Measurements from ENCODE around the gene GALNTL6. TPM values are rescaled to one million over a fixed set of nuclear protein-coding genes. Genes with fewer than 3 reads are reported as not detected.

The GALNTL6 gene
- total and polyA plus RNA-seq, 2 of the 4 experiments (the other 2 are of a cell fraction) = under 0.01 TPM; not detected in 1

DNA sequence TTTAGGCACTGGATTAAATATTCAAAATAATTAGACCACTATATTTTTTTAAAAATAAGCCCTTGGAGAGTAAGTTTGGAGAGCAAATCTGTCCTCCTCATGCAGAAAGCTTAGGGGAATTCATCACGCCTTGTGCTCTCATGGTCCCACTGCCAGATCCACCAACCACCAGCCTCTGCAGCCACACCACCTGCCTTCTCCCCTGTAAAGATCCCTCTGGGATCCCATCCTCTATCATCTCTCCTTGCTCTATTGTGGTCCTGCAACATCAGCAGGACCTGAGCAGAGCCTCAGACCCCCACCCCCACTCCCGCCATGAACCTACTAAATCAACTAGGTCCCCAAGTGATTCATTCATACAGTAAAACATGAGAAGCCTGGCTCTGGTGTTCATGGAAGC, 872.8 kb downstream of the GALNTL6 start:
- WGBS, 2 experiments (ENCODE audit: extremely low coverage in 2 of 2, insufficient read length in 1 of 2) = no CpG with 5 or more reads among the region's 2 CpGs

More for the DNA sequence above, 872.8 kb downstream of the GALNTL6 start:
- Histone ChIP-seq H4K20me1 (ENCODE audit: insufficient read depth, low read length) (no peaks in the 10 kb centered on the region), H3K14ac (replicated peaks; ENCODE audit: low read depth, low read length) (no peak overlapping the region), H3K4me3 (ENCODE audit: insufficient read depth, low read depth, low read length) (no peak overlapping the region), H2AFZ (replicated peaks; ENCODE audit: low read length, poor library complexity) (no peak overlapping the region), H3K4me1 (ENCODE audit: control insufficient read depth, insufficient read depth, low read length) (no peaks in the 10 kb centered on the region), H2BK20ac (ENCODE audit: low read depth, low read length) (no peak overlapping the region), H2BK15ac (ENCODE audit: low read depth, low read length) (no peak overlapping the region), H3K36me3 (ENCODE audit: control insufficient read depth, insufficient read depth, low read length) (no peaks in the 10 kb centered on the region), H3K56ac (ENCODE audit: extremely low read depth, insufficient read depth, low read length) (no peak overlapping the region), H4K91ac (ENCODE audit: insufficient read depth, low read depth, low read length) (no peak overlapping the region), H3K4ac (ENCODE audit: low read depth, low read length) (no peak overlapping the region), H3K9me1 (ENCODE audit: insufficient read depth, low read length) (no peaks in the 10 kb centered on the region), H2AK9ac (replicated peaks; ENCODE audit: low read depth, low read length, poor library complexity) (no peak overlapping the region), H4K5ac (ENCODE audit: low read depth, low read length) (no peak overlapping the region), H2BK5ac (ENCODE audit: low read depth, low read length, poor library complexity, severe bottlenecking) (no peak overlapping the region), H3K9ac (ENCODE audit: low read depth, low read length) (no peak overlapping the region), H3K9me3 (ENCODE audit: control insufficient read depth, insufficient read depth, low read length) (no peaks in the 10 kb centered on the region), H3K27ac (ENCODE audit: insufficient read depth, low read length) (no peak overlapping the region), H4K8ac (ENCODE audit: low read depth in 2 of 2, low read length in 2 of 2) (no peak overlapping the region), H3K23ac (ENCODE audit: low read depth, low read length) (no peak overlapping the region), H3K27me3 (ENCODE audit: control insufficient read depth, insufficient read depth, low read length) (no peaks in the 10 kb centered on the region), H3K79me1 (ENCODE audit: low read depth in 1 of 2, low read length in 2 of 2) (no peaks in the 10 kb centered on the region), H2AK5ac (ENCODE audit: low read depth, low read length) (no peak overlapping the region), H3K4me2 (ENCODE audit: low read depth, low read length) (no peak overlapping the region), H3K18ac (ENCODE audit: low read depth, low read length) (no peak overlapping the region), H2BK120ac (ENCODE audit: low read depth, low read length) (no peak overlapping the region)
- no peak for TF ChIP-seq ELK1 (IDR thresholded peaks at IDR 0.05; ENCODE audit: borderline replicate concordance, low read depth, low read length)
- TF ChIP-seq NFE2L2 (IDR thresholded peaks at IDR 0.05; ENCODE audit: low read depth, low read length) = no peak
- no peak for TF ChIP-seq BHLHE40 (IDR thresholded peaks at IDR 0.05; ENCODE audit: low read depth, low read length)
- TF ChIP-seq RAD21 (IDR thresholded peaks at IDR 0.05; ENCODE audit: low read length) = no peak
- TF ChIP-seq RFX5 (IDR thresholded peaks at IDR 0.05; ENCODE audit: low read depth, low read length) = no peak
- TF ChIP-seq, protein P1, sequence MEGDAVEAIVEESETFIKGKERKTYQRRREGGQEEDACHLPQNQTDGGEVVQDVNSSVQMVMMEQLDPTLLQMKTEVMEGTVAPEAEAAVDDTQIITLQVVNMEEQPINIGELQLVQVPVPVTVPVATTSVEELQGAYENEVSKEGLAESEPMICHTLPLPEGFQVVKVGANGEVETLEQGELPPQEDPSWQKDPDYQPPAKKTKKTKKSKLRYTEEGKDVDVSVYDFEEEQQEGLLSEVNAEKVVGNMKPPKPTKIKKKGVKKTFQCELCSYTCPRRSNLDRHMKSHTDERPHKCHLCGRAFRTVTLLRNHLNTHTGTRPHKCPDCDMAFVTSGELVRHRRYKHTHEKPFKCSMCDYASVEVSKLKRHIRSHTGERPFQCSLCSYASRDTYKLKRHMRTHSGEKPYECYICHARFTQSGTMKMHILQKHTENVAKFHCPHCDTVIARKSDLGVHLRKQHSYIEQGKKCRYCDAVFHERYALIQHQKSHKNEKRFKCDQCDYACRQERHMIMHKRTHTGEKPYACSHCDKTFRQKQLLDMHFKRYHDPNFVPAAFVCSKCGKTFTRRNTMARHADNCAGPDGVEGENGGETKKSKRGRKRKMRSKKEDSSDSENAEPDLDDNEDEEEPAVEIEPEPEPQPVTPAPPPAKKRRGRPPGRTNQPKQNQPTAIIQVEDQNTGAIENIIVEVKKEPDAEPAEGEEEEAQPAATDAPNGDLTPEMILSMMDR (conservative IDR thresholded peaks at IDR 0.05; ENCODE audit: low read depth, low read length) = no peak
- no peak for TF ChIP-seq SMC3 (IDR thresholded peaks at IDR 0.05; ENCODE audit: low read depth, low read length)
- TF ChIP-seq CHD1 (IDR thresholded peaks at IDR 0.05; ENCODE audit: low read depth, low read length) = no peak
- dilution Hi-C loops (cut with HindIII; ENCODE audit: low sequenced_read_pairs, unreplicated experiment) (no loop called here), intact Hi-C loops (cut with micrococcal nuclease) (no loop called here), in situ Hi-C loops (cut with MboI; ENCODE audit: low sequenced_read_pairs) (no loop called here)
- ChIA-PET POLR2A (ENCODE audit: unreplicated experiment) (no interaction called here), CTCF (no interaction called here)
- no TSS peak for BruUV-seq (replicated peaks)
- DNase-seq (no peak), ATAC-seq (ENCODE audit: low read depth) (no peak)
